Smooth muscle cell (in vitro differentiated cells): ENCODE data around the gene LRRC75B. TPM values are rescaled to one million over a fixed set of nuclear protein-coding genes. Genes with fewer than 3 reads are reported as not detected.
"Not testable (repeated sequence)": the region's sequence is repeated elsewhere in the genome, so short reads cannot be mapped to it uniquely, and the experiment has no call there.

Experiments
- DNase-seq: peaks from one replicate; lab custom pipeline; 2025; ENCODE audit not compliant: unreplicated experiment; lab: John Stamatoyannopoulos, UW
- H2AFZ ChIP-seq: fragments of 200-600 bp; sonication (generic); 2 replicates; pipeline ENCODE4 v1.6.0; 2016; ENCODE audit warnings: antibody characterized with exemption, low read depth, mild to moderate bottlenecking
- H3F3A ChIP-seq: fragments of 200-600 bp; sonication (generic); 2 replicates; pipeline ENCODE4 v1.6.0; 2017; ENCODE audit warnings: antibody characterized with exemption, low read depth
- H3K27ac ChIP-seq: fragments of 200-600 bp; sonication (generic); 2 replicates; pipeline ENCODE4 v1.5.1; 2016; ENCODE audit warnings: low read depth, mild to moderate bottlenecking
- H3K27me3 ChIP-seq: fragments of 200-600 bp; sonication (generic); 2 replicates; pipeline ENCODE4 v1.6.1; 2016; ENCODE audit warnings: low read depth, mild to moderate bottlenecking
- H3K36me3 ChIP-seq: fragments of 200-600 bp; sonication (generic); 2 replicates; pipeline ENCODE4 v1.5.1; 2016; ENCODE audit warnings: low read depth
- H3K4me1 ChIP-seq: fragments of 200-600 bp; sonication (generic); 2 replicates; pipeline ENCODE4 v1.5.1; 2016; ENCODE audit warnings: low read depth
- H3K4me2 ChIP-seq: fragments of 200-600 bp; sonication (generic); 2 replicates; pipeline ENCODE4 v1.6.0; 2016; ENCODE audit warnings: mild to moderate bottlenecking
- H3K4me3 ChIP-seq: fragments of 200-600 bp; sonication (generic); 2 replicates; pipeline ENCODE4 v1.5.1; 2016; ENCODE audit warnings: mild to moderate bottlenecking
- H3K79me2 ChIP-seq: fragments of 200-600 bp; sonication (generic); 2 replicates; pipeline ENCODE4 v1.6.0; 2016; ENCODE audit warnings: low read depth, mild to moderate bottlenecking
- H3K9ac ChIP-seq: fragments of 200-600 bp; sonication (generic); 2 replicates; pipeline ENCODE4 v1.6.0; 2016; ENCODE audit warnings: low read depth
- H3K9me3 ChIP-seq: fragments of 200-600 bp; sonication (generic); replicated peaks from 2 replicates; pipeline ENCODE4 v1.5.1; 2016; ENCODE audit warnings: low read depth
- H4K20me1 ChIP-seq: fragments of 200-600 bp; sonication (generic); 2 replicates; pipeline ENCODE4 v1.6.0; 2016; ENCODE audit warnings: low read depth
- CTCF ChIP-seq: fragments of 200-600 bp; sonication (generic); IDR thresholded peaks from 2 replicates; pipeline ENCODE4 v1.5.1; 2017; ENCODE audit warnings: borderline replicate concordance, mild to moderate bottlenecking, antibody characterized with exemption; ENCODE audit not compliant: insufficient read depth, poor library complexity, severe bottlenecking
- WGBS: methylation state at CpG from one replicate; pipeline ENCODE4 v1.1.7; 2016; ENCODE audit warnings: low lambda C conversion rate; 5-methylcytosine and 5-hydroxymethylcytosine counted together
- polyA plus RNA-seq: library from polyadenylated mRNA; unstranded; fragments of >200 nt; fragmentation: Nextera tagmentation; extraction: Ambion mirVana; gene quantifications from 2 replicates; pipeline ENCODE4 v1.2.1, GENCODE V29; 2016
- total RNA-seq: library from RNA; depleted of rRNA; stranded (reverse); fragments of >200 nt; gene quantifications from 2 replicates; pipeline ENCODE4 v1.2.3, GENCODE V29; 2014

The LRRC75B gene, protein sequence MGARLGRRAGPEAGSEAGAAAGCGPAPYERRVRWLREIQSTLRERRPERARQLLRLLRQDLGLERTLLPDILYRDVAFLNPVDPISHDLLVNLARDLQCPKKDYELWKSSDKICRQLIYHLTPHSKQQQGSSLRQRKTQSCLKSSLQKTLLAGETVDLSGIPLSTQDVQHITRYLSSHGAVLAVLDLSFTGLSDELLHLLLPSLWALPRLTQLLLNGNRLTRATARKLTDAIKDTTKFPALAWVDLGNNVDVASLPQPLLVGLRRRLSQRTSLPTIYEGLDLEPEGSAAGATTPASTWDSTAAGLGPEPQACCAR
- total RNA-seq = 7.0 and 14.1 TPM in 2 replicates
- polyA plus RNA-seq = 31.8 and 33.5 TPM in 2 replicates

GRCh38 chr22:24592851-24593558 is at the start of gene LRRC75B:
LRRC75B (minus strand) TSS chr22:24593073; CDS start chr22:24593039, 34 bp downstream.
- TF ChIP-seq CTCF = no peak
- H3K4me3 ChIP-seq = peak within 1 kb of the TSS; percentile 78
- peak within 1 kb of the TSS; percentile 52 for H3K9ac ChIP-seq
- peak within 1 kb of the TSS; percentile 51 for H2AFZ ChIP-seq
- H3K27ac ChIP-seq = peak within 1 kb of the TSS; percentile 26
- peak; percentile 62 for DNase-seq
- no peaks in the 10 kb centered on the region for H3K27me3 ChIP-seq
- H3K79me2 ChIP-seq = no peaks in the 10 kb centered on the region
- H4K20me1 ChIP-seq = no peaks in the 10 kb centered on the region
- no peaks in the 10 kb centered on the region for H3K9me3 ChIP-seq
- H3F3A ChIP-seq = no peaks in the 10 kb centered on the region
- peaks cover 8% of the 10 kb centered on the region for H3K4me1 ChIP-seq
- 11% methylated on average over 28 of the region's 72 CpGs for WGBS
- H3K36me3 ChIP-seq = no peaks in the 10 kb centered on the region
- H3K4me2 ChIP-seq = peak within 1 kb of the TSS; percentile 96

- not testable (repeated sequence) for H3K36me3 ChIP-seq, H3K79me2 ChIP-seq, H3K4me1 ChIP-seq, H3F3A ChIP-seq, H3K4me3 ChIP-seq, H3K9me3 ChIP-seq, H2AFZ ChIP-seq, H4K20me1 ChIP-seq, H3K4me2 ChIP-seq, H3K27ac ChIP-seq, H3K9ac ChIP-seq, H3K27me3 ChIP-seq, DNase-seq
- 92% methylated on average over 1 of the region's 1 CpG for WGBS
These were observed 49.4 kb upstream of the LRRC75B start for GRCh38 chr22:24642307-24642706.

DNA sequence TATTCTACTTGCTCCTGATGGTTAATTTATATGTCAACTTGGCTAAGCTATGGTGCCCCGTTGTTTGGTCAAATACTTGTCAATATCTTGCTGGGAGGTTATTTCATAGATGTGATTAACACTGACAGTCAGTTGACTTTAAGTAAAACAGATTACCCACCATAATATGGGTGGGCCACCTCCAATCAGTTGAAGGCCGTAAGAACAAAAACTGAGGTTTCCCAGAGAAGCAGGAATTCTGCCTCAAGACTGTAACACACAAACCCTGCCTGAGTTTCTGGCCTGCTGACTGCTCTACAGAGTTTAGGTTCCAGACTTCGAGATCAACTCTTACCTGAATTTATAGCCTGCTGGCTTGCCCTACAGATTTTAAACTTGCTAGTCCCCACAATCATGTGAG is 43.6 kb upstream of the LRRC75B start:
- H3K79me2 ChIP-seq, H3K27me3 ChIP-seq, H3F3A ChIP-seq, H3K4me3 ChIP-seq, H3K27ac ChIP-seq, H3K36me3 ChIP-seq, DNase-seq, H3K9me3 ChIP-seq, H3K4me1 ChIP-seq, H2AFZ ChIP-seq, H4K20me1 ChIP-seq, H3K4me2 ChIP-seq, H3K9ac ChIP-seq: not testable (repeated sequence)
- 97% methylated on average over 3 of the region's 3 CpGs for WGBS

DNA sequence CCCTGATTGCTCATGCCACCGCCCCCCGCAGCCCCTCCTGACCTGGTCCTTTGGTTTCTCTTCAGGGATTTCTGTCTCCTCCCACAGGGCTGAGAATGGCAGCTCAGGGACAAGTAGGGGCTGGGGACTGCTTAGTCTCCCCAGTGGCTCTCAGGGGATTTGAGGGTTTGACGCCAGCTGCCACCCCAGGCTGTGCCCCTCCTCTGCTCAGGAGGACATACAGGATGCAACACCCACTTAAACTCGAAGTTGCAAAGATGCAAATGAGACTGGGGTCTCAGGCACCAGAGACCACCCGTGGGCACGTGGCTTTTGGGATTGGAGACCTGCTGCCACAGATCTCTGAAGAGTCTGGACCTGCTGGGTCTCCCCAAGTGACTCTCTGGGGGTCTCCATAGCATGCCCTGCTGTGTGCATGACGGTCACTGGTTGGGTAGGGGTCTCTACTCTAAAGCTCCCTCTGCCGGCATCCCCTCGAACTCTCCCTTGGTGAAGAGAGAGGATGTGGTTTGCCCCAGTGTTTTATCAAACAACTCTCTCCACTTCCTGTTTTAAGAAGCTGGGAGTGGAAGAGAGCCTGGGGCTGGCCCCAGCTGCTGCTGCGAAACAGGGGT is 42.0 kb upstream of the LRRC75B start:
- H3K36me3 ChIP-seq, H3K9me3 ChIP-seq, H3K4me2 ChIP-seq, H2AFZ ChIP-seq, H3K27me3 ChIP-seq, DNase-seq, H3K9ac ChIP-seq, H3K27ac ChIP-seq, H3K79me2 ChIP-seq, H3F3A ChIP-seq, H4K20me1 ChIP-seq, H3K4me3 ChIP-seq, H3K4me1 ChIP-seq: not testable (repeated sequence)
- WGBS = 71% methylated on average over 10 of the region's 10 CpGs
- peak; percentile 11 for TF ChIP-seq CTCF

GRCh38 chr22:24633231-24634023 is 40.6 kb upstream of the LRRC75B start:
- not testable (repeated sequence) for H3K36me3 ChIP-seq, H3K79me2 ChIP-seq, H4K20me1 ChIP-seq, DNase-seq, H3K9me3 ChIP-seq, H3K4me3 ChIP-seq, H3K9ac ChIP-seq, H3K27me3 ChIP-seq, H3K27ac ChIP-seq, H3F3A ChIP-seq, H3K4me1 ChIP-seq, H2AFZ ChIP-seq
- WGBS = 57% methylated on average over 16 of the region's 16 CpGs
- peak overlapping the region; percentile 61 for H3K4me2 ChIP-seq

DNA sequence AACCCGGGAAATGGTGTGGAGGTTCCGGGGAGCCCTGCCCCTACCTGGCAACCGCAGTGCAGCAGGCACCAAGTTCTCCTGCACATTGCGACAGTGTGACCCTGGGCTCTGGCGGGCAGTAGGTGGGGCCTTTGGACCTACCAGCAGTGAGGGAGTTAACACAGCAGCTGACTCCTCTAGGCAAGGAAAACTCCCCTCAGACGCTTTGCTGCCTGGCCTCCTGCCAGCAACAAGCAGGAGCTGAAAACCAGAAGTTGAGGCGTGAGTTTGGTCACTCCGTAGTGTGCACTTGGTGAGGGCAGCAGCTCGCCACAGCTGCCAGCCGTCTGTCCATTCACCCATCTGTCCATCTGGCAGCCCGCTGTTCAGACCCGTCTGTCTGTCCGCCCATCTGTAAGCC is 39.8 kb upstream of the LRRC75B start:
- not testable (repeated sequence) for H3K4me3 ChIP-seq, H4K20me1 ChIP-seq, H3K79me2 ChIP-seq, H3K4me2 ChIP-seq, H3K36me3 ChIP-seq, H3F3A ChIP-seq, H3K9me3 ChIP-seq, H3K9ac ChIP-seq, DNase-seq, H3K4me1 ChIP-seq, H3K27ac ChIP-seq, H3K27me3 ChIP-seq, H2AFZ ChIP-seq
- WGBS = 36% methylated on average over 12 of the region's 13 CpGs
